Activated gamma-delta T cell treated with Interleukin-2 at 50 U/mL for 16 hours (primary cell): ENCODE measurements around the gene SUSD3.

ENCODE experiments used
- DNase-seq: peaks from one replicate; pipeline ENCODE4 v3.0.0-alpha.2; 2020

SUSD3 gene

GRCh38 chr9:93127395-93127911 is 69.0 kb downstream of the SUSD3 start:
- no peak for DNase-seq

- DNase-seq = no peak
These were observed 69.7 kb downstream of the SUSD3 start for GRCh38 chr9:93128011-93128714.

GRCh38 chr9:93128715-93129224 is 70.3 kb downstream of the SUSD3 start:
- no peak for DNase-seq

- no peak for DNase-seq
These were observed 70.8 kb downstream of the SUSD3 start for GRCh38 chr9:93129286-93129685.

GRCh38 chr9:93129691-93130500 is 71.4 kb downstream of the SUSD3 start:
- no peak for DNase-seq

GRCh38 chr9:93130861-93131481 is 72.5 kb downstream of the SUSD3 start:
- no peak for DNase-seq

- no peak for DNase-seq
These were observed 73.2 kb downstream of the SUSD3 start for GRCh38 chr9:93131599-93132286.

- no peak for DNase-seq
These were observed 73.9 kb downstream of the SUSD3 start for GRCh38 chr9:93132287-93132927.

- no peak for DNase-seq
These were observed 74.6 kb downstream of the SUSD3 start for GRCh38 chr9:93132946-93133680.

GRCh38 chr9:93133681-93134014 is 75.1 kb downstream of the SUSD3 start:
- DNase-seq = peak; percentile 45

GRCh38 chr9:93134015-93134739 is 75.7 kb downstream of the SUSD3 start, which contains the start of gene NINJ1:
TSS of gene NINJ1 (minus strand) at chr9:93134251. CDS start at chr9:93134217, 34 bp downstream.
- peak; percentile 63 for DNase-seq
